ENCODE data around the gene PTN. TPM values are rescaled to one million over a fixed set of nuclear protein-coding genes. Genes with fewer than 3 reads are reported as not detected.
"Not testable (repeated sequence)": the region's sequence is repeated elsewhere in the genome, so short reads cannot be mapped to it uniquely, and the experiment has no call there.

The PTN gene
- total RNA-seq, 1 donor from 2014 or later = 10.4 TPM

GRCh38 chr7:137254766-137255165 lies 88.8 kb downstream of the PTN start:
- TF ChIP-seq CTCF (IDR thresholded peaks at IDR 0.05; ENCODE audit: insufficient read depth, low read length, poor library complexity, severe bottlenecking) = no peak
- Histone ChIP-seq H3K4me3 (ENCODE audit: low read depth, low read length) (no peak overlapping the region), H3K27me3 (ENCODE audit: control insufficient read depth, insufficient read depth, low read length) (no peaks in the 10 kb centered on the region), H3K36me3 (ENCODE audit: control insufficient read depth, insufficient read depth, low read length) (no peaks in the 10 kb centered on the region)
- no peak for DNase-seq (ENCODE audit: low read depth)

- DNase-seq (ENCODE audit: low read depth) = no peak
- no peaks in the 10 kb centered on the region for H3K27me3 ChIP-seq (ENCODE audit: control insufficient read depth, insufficient read depth, low read length)
- no peak for TF ChIP-seq CTCF (IDR thresholded peaks at IDR 0.05; ENCODE audit: insufficient read depth, low read length, poor library complexity, severe bottlenecking)
- no peaks in the 10 kb centered on the region for H3K36me3 ChIP-seq (ENCODE audit: control insufficient read depth, insufficient read depth, low read length)
- no peak overlapping the region for H3K4me3 ChIP-seq (ENCODE audit: low read depth, low read length)
Measured at GRCh38 chr7:137245890-137246289, 97.6 kb downstream of the PTN start.

- Histone ChIP-seq H3K27me3 (ENCODE audit: control insufficient read depth, insufficient read depth, low read length) (no peaks in the 10 kb centered on the region), H3K36me3 (ENCODE audit: control insufficient read depth, insufficient read depth, low read length) (no peaks in the 10 kb centered on the region), H3K4me3 (ENCODE audit: low read depth, low read length) (no peak overlapping the region)
- DNase-seq (ENCODE audit: low read depth) = peak; percentile 37
- no peak for TF ChIP-seq CTCF (IDR thresholded peaks at IDR 0.05; ENCODE audit: insufficient read depth, low read length, poor library complexity, severe bottlenecking)
Measured at GRCh38 chr7:137245186-137245585, 98.3 kb downstream of the PTN start.

DNA sequence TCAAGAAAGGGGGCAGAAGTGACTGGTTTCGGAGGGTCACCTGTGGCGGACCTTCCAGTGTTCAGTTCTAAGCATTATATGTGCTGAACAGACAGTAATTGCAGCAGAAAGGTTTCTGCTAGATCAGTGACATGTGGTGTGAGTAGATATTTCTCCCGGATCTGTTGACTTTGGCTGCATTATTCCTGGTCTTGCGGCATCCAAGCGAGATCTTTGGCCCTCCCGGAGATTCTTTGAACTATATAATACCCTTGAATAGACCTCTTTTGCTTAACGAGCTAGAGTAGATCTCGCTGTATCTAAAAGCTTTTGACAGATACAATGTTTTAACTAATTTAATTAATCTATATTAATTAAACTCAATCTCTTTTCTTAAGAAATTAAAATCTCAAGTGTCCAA lies 99.8 kb downstream of the PTN start:
- Histone ChIP-seq H3K4me3 (ENCODE audit: low read depth, low read length) (no peak overlapping the region), H3K27me3 (ENCODE audit: control insufficient read depth, insufficient read depth, low read length) (no peaks in the 10 kb centered on the region), H3K36me3 (ENCODE audit: control insufficient read depth, insufficient read depth, low read length) (no peaks in the 10 kb centered on the region)
- no peak for DNase-seq (ENCODE audit: low read depth)
- no peak for TF ChIP-seq CTCF (IDR thresholded peaks at IDR 0.05; ENCODE audit: insufficient read depth, low read length, poor library complexity, severe bottlenecking)

DNA sequence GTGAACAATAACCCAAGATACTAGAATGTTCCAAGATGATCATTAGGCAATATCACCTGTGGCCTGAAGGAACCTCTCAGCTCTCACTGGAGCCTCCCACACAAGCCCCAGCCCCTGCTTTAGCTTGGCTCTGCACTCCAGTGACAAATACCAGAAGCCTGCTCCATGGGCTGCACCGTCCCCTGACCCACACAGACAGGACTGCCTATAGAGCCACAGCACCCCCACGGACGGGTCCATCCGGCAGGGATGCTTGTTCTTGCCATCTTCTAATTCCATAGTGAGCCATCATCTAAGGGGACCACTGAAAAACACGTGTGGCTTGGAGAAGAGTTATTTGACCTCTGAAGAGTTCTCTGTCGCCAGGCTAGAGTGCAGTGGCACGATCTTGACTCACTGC lies 100.9 kb downstream of the PTN start:
- no peak for TF ChIP-seq CTCF (IDR thresholded peaks at IDR 0.05; ENCODE audit: insufficient read depth, low read length, poor library complexity, severe bottlenecking)
- H3K36me3 ChIP-seq (ENCODE audit: control insufficient read depth, insufficient read depth, low read length) = no peaks in the 10 kb centered on the region
- no peak overlapping the region for H3K4me3 ChIP-seq (ENCODE audit: low read depth, low read length)
- no peaks in the 10 kb centered on the region for H3K27me3 ChIP-seq (ENCODE audit: control insufficient read depth, insufficient read depth, low read length)
- no peak for DNase-seq (ENCODE audit: low read depth)

- H3K4me3 ChIP-seq (ENCODE audit: low read depth, low read length) = no peak overlapping the region
- no peaks in the 10 kb centered on the region for H3K27me3 ChIP-seq (ENCODE audit: control insufficient read depth, insufficient read depth, low read length)
- no peak for TF ChIP-seq CTCF (IDR thresholded peaks at IDR 0.05; ENCODE audit: insufficient read depth, low read length, poor library complexity, severe bottlenecking)
- DNase-seq (ENCODE audit: low read depth) = no peak
- no peaks in the 10 kb centered on the region for H3K36me3 ChIP-seq (ENCODE audit: control insufficient read depth, insufficient read depth, low read length)
Measured at GRCh38 chr7:137241655-137242360, 101.7 kb downstream of the PTN start.

- not testable (repeated sequence) for H3K4me3 ChIP-seq (ENCODE audit: low read depth, low read length); DNase-seq (ENCODE audit: low read depth); H3K36me3 ChIP-seq (ENCODE audit: control insufficient read depth, insufficient read depth, low read length); H3K27me3 ChIP-seq (ENCODE audit: control insufficient read depth, insufficient read depth, low read length)
Measured at GRCh38 chr7:137239186-137239585, 104.3 kb downstream of the PTN start.

Measured in kidney epithelial cell (primary cell).